ENCODE results near the gene EFCAB6.

DNA sequence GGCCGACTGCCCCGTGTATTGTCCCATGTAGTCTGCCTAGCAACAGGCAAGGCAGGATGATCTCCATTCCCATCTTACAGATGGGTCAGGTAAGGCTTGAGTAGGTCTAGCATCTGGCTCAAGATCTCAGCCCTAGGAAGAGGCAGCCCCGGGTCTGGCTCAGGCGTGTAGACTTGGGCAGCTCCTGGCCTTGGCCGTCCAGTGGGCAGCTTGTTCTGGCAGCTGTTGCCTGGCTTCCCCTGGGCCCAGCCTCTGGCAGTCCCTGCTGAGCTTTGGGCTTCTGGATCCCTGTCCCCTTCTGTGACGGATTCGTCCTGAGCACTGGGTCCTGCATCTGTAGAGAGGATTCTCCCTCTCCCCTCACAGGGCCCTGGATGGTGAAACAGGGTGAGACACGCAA is 327.9 kb downstream of the EFCAB6 start:
- no peak for TF ChIP-seq ZNF217 (IDR thresholded peaks at IDR 0.05)
- TF ChIP-seq EP300 (IDR thresholded peaks at IDR 0.05; ENCODE audit: borderline replicate concordance in 1 of 2, control insufficient read depth in 1 of 2, low read depth in 2 of 2, low read length in 2 of 2) = no peak
- no peak for TF ChIP-seq POLR2A (IDR thresholded peaks at IDR 0.05; ENCODE audit: low read depth, low read length)
- TF ChIP-seq CREM (IDR thresholded peaks at IDR 0.05; ENCODE audit: low read depth) = no peak
- TF ChIP-seq, protein P1, sequence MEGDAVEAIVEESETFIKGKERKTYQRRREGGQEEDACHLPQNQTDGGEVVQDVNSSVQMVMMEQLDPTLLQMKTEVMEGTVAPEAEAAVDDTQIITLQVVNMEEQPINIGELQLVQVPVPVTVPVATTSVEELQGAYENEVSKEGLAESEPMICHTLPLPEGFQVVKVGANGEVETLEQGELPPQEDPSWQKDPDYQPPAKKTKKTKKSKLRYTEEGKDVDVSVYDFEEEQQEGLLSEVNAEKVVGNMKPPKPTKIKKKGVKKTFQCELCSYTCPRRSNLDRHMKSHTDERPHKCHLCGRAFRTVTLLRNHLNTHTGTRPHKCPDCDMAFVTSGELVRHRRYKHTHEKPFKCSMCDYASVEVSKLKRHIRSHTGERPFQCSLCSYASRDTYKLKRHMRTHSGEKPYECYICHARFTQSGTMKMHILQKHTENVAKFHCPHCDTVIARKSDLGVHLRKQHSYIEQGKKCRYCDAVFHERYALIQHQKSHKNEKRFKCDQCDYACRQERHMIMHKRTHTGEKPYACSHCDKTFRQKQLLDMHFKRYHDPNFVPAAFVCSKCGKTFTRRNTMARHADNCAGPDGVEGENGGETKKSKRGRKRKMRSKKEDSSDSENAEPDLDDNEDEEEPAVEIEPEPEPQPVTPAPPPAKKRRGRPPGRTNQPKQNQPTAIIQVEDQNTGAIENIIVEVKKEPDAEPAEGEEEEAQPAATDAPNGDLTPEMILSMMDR (IDR thresholded peaks at IDR 0.05 in 2 of 3, conservative IDR thresholded peaks at IDR 0.05 in 1 of 3; ENCODE audit: control insufficient read depth in 2 of 3, extremely low read depth in 1 of 3, insufficient read depth in 1 of 3, low read depth in 3 of 3, low read length in 3 of 3) = no peak
- no peak for TF ChIP-seq BHLHE40 (IDR thresholded peaks at IDR 0.05; ENCODE audit: borderline replicate concordance in 1 of 2, low read depth in 2 of 2, low read length in 1 of 2)
- no peak for TF ChIP-seq TCF7 (IDR thresholded peaks at IDR 0.05; ENCODE audit: borderline replicate concordance)
- TF ChIP-seq, protein P2, sequence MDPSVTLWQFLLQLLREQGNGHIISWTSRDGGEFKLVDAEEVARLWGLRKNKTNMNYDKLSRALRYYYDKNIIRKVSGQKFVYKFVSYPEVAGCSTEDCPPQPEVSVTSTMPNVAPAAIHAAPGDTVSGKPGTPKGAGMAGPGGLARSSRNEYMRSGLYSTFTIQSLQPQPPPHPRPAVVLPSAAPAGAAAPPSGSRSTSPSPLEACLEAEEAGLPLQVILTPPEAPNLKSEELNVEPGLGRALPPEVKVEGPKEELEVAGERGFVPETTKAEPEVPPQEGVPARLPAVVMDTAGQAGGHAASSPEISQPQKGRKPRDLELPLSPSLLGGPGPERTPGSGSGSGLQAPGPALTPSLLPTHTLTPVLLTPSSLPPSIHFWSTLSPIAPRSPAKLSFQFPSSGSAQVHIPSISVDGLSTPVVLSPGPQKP (IDR thresholded peaks at IDR 0.05; ENCODE audit: low read depth, low read length) = no peak
- no peak for TF ChIP-seq JUNB (IDR thresholded peaks at IDR 0.05)
- no peak for TF ChIP-seq JUND (IDR thresholded peaks at IDR 0.05; ENCODE audit: low read depth, low read length)
- TF ChIP-seq SREBF1 (IDR thresholded peaks at IDR 0.05; ENCODE audit: low read length) = no peak
- TF ChIP-seq, protein P3, sequence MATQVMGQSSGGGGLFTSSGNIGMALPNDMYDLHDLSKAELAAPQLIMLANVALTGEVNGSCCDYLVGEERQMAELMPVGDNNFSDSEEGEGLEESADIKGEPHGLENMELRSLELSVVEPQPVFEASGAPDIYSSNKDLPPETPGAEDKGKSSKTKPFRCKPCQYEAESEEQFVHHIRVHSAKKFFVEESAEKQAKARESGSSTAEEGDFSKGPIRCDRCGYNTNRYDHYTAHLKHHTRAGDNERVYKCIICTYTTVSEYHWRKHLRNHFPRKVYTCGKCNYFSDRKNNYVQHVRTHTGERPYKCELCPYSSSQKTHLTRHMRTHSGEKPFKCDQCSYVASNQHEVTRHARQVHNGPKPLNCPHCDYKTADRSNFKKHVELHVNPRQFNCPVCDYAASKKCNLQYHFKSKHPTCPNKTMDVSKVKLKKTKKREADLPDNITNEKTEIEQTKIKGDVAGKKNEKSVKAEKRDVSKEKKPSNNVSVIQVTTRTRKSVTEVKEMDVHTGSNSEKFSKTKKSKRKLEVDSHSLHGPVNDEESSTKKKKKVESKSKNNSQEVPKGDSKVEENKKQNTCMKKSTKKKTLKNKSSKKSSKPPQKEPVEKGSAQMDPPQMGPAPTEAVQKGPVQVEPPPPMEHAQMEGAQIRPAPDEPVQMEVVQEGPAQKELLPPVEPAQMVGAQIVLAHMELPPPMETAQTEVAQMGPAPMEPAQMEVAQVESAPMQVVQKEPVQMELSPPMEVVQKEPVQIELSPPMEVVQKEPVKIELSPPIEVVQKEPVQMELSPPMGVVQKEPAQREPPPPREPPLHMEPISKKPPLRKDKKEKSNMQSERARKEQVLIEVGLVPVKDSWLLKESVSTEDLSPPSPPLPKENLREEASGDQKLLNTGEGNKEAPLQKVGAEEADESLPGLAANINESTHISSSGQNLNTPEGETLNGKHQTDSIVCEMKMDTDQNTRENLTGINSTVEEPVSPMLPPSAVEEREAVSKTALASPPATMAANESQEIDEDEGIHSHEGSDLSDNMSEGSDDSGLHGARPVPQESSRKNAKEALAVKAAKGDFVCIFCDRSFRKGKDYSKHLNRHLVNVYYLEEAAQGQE (IDR thresholded peaks at IDR 0.05; ENCODE audit: low read depth, low read length) = no peak
- no peak for TF ChIP-seq MYC (IDR thresholded peaks at IDR 0.05; ENCODE audit: insufficient read depth, insufficient read length, insufficient replicate concordance, low read length, severe bottlenecking)
- TF ChIP-seq ZNF274 (IDR thresholded peaks at IDR 0.05; ENCODE audit: insufficient read depth, insufficient read length) = no peak

All from GM12878 (cell line).